Activated T-helper 1 cell treated with anti-CD3 and anti-CD28 coated beads, Interleukin-2, amount 50 U/mL, for 16 hours (primary cell): Measurements from ENCODE around the gene ROR2.

Experiments used
- DNase-seq, 2 donors: peaks; one replicate each; pipeline ENCODE4 v3.0.0-alpha.2; 2020; ENCODE audit warnings: low read depth in 1 of 2, low spot score in 1 of 2

Gene ROR2

GRCh38 chr9:91693226-91693625 is 256.8 kb downstream of the ROR2 start:
- no peak for DNase-seq

- DNase-seq, result no peak
Observed at GRCh38 chr9:91690540-91691249, 259.3 kb downstream of the ROR2 start.

DNA sequence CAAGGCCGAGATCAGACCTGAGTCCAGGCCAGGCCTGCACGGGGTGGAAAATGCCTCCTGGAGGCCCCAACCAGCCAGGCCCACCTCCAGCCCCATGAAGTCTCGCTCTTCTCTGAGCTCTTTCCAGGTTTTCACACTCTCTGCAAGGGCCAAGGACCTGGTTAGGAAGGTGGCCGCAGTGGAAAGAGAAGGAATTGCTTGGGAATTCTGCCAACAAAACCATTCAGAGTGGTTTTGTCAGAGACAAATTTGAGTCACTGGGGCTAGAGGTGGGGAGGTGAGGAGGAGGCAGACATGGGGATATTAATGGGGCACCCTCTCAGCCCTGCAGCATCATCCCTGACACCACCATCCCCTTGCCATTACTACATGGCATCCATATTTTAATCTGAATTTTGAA is 261.0 kb downstream of the ROR2 start:
- no peak for DNase-seq

- no peak for DNase-seq
Observed at GRCh38 chr9:91683269-91683668, 266.8 kb downstream of the ROR2 start.

- no peak for DNase-seq
Observed at GRCh38 chr9:91682806-91683205, 267.2 kb downstream of the ROR2 start.

DNA sequence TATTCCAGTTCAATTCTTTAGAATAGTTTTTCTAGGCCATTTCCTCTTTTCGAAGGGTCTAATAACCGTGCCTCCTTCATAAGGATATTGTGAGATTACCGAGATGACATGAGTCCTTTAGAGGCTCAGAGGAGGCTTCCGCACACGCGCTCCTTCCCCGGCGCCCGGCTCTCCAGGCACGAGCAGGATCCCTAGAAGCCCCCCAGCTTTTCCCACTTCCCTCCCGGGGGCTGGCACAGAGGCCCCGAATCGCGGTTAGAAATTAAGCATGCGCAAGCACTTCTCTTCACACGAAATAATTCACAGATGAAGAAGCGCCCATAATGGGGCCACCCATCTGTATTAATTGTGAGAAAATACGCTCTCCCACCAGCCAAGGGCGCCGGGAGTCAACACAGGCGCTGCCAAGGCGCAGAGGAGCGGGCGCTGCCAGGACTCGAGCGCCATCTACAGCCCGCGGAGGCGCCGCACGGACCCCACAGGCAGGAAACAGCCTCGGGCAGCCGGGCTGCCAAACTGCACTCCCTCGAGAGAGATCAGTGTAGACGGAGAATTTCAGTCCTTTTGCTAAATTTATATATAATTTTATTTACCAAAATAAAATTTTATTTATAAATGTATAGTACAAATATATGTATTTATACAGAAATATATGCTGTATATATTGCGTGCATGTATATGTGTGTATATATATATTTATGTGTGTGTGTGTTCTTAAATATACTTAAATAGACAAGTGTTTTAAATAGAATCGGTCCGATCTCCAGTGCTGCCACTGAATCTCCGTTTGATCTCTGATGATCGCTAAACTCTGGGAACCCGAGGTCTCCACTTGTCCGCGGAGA is 268.3 kb downstream of the ROR2 start:
- DNase-seq, result peak; percentile 22 to 33

- DNase-seq, result no peak
Observed at GRCh38 chr9:91680998-91681397, 269.0 kb downstream of the ROR2 start.

DNA sequence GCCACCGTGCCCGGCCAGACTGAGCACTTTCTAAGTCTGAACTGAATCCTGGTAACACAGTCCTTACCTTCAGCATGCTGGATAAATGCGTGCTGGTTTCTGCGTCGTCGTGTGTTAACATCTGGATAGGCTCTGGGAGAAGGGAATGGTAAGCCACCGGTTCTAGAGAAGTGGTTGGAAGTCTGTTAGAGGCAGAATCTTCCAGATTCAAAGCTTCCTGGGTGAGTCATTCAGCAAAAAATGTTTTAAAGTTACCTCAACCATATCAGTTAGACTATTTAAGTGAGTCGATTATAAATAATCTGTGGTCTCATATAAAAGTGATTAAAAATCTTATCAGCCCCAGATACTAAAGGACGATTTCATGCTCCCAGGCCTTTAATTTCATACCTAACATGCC is 269.9 kb downstream of the ROR2 start:
- no peak for DNase-seq

GRCh38 chr9:91678807-91679580 is 271.0 kb downstream of the ROR2 start:
- no peak for DNase-seq

DNA sequence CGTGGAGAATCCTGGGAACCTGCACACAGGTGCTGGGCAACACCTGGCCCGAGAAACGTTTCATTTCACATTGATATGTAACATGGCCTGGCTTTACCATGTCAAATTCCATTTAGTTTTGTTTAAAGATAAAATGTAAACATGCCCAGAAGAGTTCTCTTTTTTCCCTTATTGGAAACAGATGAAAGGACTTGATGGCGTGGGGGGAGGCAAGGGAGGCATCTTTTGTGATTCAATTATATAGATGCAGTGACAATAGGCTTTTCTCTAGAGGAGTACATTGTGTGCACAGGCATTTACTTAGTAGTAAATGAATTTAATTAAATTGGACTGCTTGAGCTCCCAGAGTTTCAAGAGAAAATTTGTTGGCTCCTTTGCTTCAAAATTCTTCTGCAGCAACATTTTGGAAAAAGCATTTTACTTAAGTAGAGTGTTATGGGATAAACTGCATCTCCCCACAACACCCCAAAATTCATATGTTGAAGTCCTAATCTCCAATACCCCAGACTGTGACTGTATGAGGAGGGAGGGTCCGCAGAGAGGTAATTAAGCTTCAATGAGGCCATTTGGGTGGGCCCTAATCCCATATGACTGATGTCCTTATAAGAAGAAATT is 272.1 kb downstream of the ROR2 start:
- DNase-seq, result no peak

- no peak for DNase-seq
Observed at GRCh38 chr9:91677331-91677730, 272.7 kb downstream of the ROR2 start.

GRCh38 chr9:91676046-91676445 is 274.0 kb downstream of the ROR2 start:
- no peak for DNase-seq

GRCh38 chr9:91664663-91665062 is 285.4 kb downstream of the ROR2 start:
- DNase-seq, result no peak

DNA sequence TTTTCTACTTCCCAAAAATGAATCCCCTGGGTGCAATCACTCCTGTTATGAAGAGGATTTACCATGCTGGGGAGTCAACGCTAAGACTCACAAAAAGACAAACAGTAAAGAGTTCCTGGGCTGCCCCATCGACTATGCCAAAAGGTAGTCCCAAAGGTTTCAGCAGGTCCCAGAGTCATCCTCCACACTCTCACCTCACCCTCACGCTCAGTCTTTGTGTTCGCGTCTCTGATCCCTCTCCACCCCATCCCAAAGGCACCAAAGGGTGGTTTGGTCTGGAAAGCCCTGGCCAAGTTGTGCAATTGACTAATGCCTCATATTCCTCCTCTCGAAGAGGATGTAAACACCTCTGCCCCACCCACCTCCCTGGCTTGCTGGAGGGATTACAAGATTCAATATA is 286.2 kb downstream of the ROR2 start:
- DNase-seq, result no peak

DNA sequence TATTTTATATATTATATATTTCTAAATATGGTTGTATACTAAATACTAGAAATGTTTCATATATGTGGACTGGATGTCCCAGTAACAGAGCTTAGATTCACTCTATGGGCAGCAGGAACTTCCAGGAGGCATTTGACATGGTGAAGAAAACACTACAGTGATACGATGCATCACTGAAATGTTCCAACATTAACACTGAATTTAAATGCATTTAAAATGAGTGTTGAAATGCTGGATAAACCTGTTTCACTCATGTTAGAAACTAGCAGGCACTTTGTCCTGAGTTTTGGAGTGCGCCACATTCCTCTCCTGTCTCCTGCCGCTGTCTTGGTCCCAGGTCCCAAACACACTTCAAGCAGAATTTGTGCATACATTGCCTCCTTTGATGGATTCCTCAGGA is 288.6 kb downstream of the ROR2 start:
- DNase-seq, result no peak

DNA sequence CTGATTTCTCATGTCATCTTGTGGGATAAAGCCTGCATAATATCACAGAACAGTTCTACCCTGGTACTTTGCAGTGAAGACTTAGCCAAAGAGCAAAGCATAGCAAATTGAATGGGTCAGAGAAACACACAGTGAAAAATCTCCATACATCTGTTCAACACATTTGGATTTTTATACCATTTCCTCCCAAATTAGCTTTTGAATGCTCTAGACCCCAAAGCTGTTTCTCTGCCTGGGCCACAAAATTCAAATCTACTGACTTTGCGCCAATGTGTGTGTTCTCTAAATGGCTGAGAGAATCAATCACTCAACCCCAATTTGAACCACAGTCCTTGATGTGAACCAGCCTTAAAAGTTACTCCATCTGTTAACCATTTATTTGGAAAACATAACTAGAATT is 289.5 kb downstream of the ROR2 start:
- DNase-seq, result no peak

DNA sequence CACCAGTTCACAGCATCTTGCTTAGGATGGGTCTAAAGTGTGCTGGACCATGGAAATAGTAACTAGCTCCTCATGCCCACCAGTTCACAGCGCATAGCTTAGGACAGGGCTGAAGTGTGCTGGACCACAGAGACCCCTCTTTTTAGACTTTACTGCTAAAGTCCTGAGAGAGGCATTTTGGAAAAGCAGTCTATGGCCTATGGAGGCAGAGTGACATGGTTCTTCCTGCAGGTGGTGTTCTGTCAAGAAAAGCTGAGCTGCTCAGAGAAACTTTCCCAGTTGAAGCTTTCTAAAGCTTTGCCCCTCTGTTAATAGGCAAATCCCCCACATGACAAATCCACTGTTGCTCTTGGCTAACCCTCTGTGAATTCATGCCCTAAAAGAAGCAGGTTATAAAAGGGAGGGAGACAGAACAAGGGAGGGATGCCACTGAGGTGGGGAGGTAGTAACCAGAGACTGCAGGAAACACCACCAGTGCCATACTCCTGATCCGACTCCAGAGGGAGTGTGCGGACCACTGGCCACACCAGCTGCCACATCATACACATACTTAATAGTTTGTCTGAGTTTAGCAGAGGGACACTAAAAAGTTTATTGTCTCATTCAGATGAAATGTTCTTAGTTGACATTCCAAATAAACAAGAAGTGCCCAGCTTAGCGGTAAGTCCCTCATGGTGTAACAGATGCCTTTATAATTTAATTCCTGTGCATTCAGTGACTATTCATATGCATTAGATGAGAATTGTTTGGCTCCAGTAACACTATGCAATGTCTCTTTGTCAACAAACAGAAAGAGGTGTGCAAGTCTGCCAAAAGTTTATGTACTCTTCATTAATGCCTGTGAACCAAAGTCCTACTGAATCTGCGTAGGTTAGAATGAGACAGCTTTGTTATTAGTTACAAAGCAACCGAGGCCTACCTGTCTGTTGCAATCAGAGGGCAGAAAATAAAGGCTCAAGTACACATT is 290.2 kb downstream of the ROR2 start:
- no peak for DNase-seq

DNA sequence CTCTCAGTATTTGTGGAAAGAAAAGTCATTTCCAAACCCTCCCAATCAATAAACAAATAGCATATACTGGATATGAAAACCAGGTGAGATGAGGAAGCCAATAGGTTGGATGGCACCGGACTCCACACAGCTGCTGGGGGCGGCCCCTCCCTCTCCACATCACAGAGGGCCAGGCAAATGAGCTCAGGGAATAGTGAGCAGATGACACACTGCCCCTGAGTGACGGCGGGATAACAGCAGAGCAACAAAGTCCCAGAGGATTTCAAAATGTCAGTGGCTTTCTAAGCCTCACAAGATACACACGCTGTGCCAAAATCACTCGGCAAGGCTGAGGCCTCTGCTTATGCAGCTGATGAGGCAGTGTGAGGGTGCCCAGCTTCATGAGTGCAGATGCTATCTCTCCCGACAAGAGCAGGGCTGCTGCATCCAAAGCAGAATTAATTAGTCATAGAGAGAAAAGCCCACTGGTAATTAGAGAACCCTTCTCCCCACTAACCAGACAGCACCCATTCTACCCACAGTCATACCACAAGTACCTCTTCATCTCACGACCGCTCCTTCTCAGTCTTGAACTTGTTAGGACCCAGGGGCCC is 291.4 kb downstream of the ROR2 start:
- DNase-seq, result no peak

- no peak for DNase-seq
Observed at GRCh38 chr9:91657501-91657900, 292.5 kb downstream of the ROR2 start.

GRCh38 chr9:91655658-91656057 is 294.4 kb downstream of the ROR2 start:
- DNase-seq, result no peak
